Embryonic facial prominence (tissue), 1 donor: Measurements from ENCODE around the gene BRWD1.
"Not testable (repeated sequence)": the region's sequence is repeated elsewhere in the genome, so short reads cannot be mapped to it uniquely, and the experiment has no call there.

Source experiments
- DNase-seq: peaks from one replicate; pipeline ENCODE4 v3.0.0-alpha.2; 2016; ENCODE audit errors: extremely low spot score

The BRWD1 gene

GRCh38 chr21:39282911-39283310, 30.5 kb downstream of the BRWD1 start:
- no peak for DNase-seq

- no peak for DNase-seq
Measured at GRCh38 chr21:39281853-39282252, 31.6 kb downstream of the BRWD1 start.

- DNase-seq, result no peak
Measured at GRCh38 chr21:39281207-39281606, 32.2 kb downstream of the BRWD1 start.

GRCh38 chr21:39269620-39270019, 43.8 kb downstream of the BRWD1 start:
- no peak for DNase-seq

- no peak for DNase-seq
Measured at GRCh38 chr21:39265603-39266002, 47.8 kb downstream of the BRWD1 start.

GRCh38 chr21:39263372-39263771, 50.1 kb downstream of the BRWD1 start:
- no peak for DNase-seq

- no peak for DNase-seq
Measured at GRCh38 chr21:39258207-39258606, 55.2 kb downstream of the BRWD1 start.

GRCh38 chr21:39251326-39251725, 62.1 kb downstream of the BRWD1 start:
- peak; percentile 16 for DNase-seq

GRCh38 chr21:39238275-39238674, 75.2 kb downstream of the BRWD1 start:
- no peak for DNase-seq

GRCh38 chr21:39232861-39233291, 80.6 kb downstream of the BRWD1 start:
- no peak for DNase-seq

- no peak for DNase-seq
Measured at GRCh38 chr21:39224930-39225329, 88.5 kb downstream of the BRWD1 start.

GRCh38 chr21:39221997-39222486, 91.4 kb downstream of the BRWD1 start:
- no peak for DNase-seq

- no peak for DNase-seq
Measured at GRCh38 chr21:39221282-39221996, 92.0 kb downstream of the BRWD1 start.

- not testable (repeated sequence) for DNase-seq
Measured at GRCh38 chr21:39220875-39221274, 92.6 kb downstream of the BRWD1 start.

GRCh38 chr21:39220150-39220549, 93.3 kb downstream of the BRWD1 start:
- no peak for DNase-seq

- no peak for DNase-seq
Measured at GRCh38 chr21:39218082-39218409, 95.4 kb downstream of the BRWD1 start.

GRCh38 chr21:39217356-39218081, 95.9 kb downstream of the BRWD1 start:
- no peak for DNase-seq

GRCh38 chr21:39216290-39216689, 97.1 kb downstream of the BRWD1 start:
- no peak for DNase-seq

- no peak for DNase-seq
Measured at GRCh38 chr21:39215078-39215477, 98.4 kb downstream of the BRWD1 start.

GRCh38 chr21:39209334-39209688, 104.1 kb downstream of the BRWD1 start:
- DNase-seq, result no peak

- no peak for DNase-seq
Measured at GRCh38 chr21:39208624-39209333, 104.7 kb downstream of the BRWD1 start.

- DNase-seq, result no peak
Measured at GRCh38 chr21:39204134-39204533, 109.3 kb downstream of the BRWD1 start.

- no peak for DNase-seq
Measured at GRCh38 chr21:39198800-39199199, 114.6 kb downstream of the BRWD1 start.
